ENCODE results near the gene SFT2D3. TPM values are rescaled to one million over a fixed set of nuclear protein-coding genes. Genes with fewer than 3 reads are reported as not detected.

The SFT2D3 gene
- total and polyA plus RNA-seq, 2 of the 8 experiments (the other 6 are each of a cell fraction or from before 2014, with no cell fraction given) = 7.3 to 10.3 TPM

- TF ChIP-seq, protein P1, sequence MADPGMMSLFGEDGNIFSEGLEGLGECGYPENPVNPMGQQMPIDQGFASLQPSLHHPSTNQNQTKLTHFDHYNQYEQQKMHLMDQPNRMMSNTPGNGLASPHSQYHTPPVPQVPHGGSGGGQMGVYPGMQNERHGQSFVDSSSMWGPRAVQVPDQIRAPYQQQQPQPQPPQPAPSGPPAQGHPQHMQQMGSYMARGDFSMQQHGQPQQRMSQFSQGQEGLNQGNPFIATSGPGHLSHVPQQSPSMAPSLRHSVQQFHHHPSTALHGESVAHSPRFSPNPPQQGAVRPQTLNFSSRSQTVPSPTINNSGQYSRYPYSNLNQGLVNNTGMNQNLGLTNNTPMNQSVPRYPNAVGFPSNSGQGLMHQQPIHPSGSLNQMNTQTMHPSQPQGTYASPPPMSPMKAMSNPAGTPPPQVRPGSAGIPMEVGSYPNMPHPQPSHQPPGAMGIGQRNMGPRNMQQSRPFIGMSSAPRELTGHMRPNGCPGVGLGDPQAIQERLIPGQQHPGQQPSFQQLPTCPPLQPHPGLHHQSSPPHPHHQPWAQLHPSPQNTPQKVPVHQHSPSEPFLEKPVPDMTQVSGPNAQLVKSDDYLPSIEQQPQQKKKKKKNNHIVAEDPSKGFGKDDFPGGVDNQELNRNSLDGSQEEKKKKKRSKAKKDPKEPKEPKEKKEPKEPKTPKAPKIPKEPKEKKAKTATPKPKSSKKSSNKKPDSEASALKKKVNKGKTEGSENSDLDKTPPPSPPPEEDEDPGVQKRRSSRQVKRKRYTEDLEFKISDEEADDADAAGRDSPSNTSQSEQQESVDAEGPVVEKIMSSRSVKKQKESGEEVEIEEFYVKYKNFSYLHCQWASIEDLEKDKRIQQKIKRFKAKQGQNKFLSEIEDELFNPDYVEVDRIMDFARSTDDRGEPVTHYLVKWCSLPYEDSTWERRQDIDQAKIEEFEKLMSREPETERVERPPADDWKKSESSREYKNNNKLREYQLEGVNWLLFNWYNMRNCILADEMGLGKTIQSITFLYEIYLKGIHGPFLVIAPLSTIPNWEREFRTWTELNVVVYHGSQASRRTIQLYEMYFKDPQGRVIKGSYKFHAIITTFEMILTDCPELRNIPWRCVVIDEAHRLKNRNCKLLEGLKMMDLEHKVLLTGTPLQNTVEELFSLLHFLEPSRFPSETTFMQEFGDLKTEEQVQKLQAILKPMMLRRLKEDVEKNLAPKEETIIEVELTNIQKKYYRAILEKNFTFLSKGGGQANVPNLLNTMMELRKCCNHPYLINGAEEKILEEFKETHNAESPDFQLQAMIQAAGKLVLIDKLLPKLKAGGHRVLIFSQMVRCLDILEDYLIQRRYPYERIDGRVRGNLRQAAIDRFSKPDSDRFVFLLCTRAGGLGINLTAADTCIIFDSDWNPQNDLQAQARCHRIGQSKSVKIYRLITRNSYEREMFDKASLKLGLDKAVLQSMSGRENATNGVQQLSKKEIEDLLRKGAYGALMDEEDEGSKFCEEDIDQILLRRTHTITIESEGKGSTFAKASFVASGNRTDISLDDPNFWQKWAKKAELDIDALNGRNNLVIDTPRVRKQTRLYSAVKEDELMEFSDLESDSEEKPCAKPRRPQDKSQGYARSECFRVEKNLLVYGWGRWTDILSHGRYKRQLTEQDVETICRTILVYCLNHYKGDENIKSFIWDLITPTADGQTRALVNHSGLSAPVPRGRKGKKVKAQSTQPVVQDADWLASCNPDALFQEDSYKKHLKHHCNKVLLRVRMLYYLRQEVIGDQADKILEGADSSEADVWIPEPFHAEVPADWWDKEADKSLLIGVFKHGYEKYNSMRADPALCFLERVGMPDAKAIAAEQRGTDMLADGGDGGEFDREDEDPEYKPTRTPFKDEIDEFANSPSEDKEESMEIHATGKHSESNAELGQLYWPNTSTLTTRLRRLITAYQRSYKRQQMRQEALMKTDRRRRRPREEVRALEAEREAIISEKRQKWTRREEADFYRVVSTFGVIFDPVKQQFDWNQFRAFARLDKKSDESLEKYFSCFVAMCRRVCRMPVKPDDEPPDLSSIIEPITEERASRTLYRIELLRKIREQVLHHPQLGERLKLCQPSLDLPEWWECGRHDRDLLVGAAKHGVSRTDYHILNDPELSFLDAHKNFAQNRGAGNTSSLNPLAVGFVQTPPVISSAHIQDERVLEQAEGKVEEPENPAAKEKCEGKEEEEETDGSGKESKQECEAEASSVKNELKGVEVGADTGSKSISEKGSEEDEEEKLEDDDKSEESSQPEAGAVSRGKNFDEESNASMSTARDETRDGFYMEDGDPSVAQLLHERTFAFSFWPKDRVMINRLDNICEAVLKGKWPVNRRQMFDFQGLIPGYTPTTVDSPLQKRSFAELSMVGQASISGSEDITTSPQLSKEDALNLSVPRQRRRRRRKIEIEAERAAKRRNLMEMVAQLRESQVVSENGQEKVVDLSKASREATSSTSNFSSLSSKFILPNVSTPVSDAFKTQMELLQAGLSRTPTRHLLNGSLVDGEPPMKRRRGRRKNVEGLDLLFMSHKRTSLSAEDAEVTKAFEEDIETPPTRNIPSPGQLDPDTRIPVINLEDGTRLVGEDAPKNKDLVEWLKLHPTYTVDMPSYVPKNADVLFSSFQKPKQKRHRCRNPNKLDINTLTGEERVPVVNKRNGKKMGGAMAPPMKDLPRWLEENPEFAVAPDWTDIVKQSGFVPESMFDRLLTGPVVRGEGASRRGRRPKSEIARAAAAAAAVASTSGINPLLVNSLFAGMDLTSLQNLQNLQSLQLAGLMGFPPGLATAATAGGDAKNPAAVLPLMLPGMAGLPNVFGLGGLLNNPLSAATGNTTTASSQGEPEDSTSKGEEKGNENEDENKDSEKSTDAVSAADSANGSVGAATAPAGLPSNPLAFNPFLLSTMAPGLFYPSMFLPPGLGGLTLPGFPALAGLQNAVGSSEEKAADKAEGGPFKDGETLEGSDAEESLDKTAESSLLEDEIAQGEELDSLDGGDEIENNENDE (IDR thresholded peaks at IDR 0.05; ENCODE audit: insufficient replicate concordance, low read length) = no peak
- no peak for TF ChIP-seq SP1 (IDR thresholded peaks at IDR 0.05; ENCODE audit: low read depth, low read length)
Observed at GRCh38 chr2:127701651-127702394, 526 bp downstream of the SFT2D3 start (continued).

All from H1 (cell line).